ENCODE data around the gene CHCHD10. TPM values are rescaled to one million over a fixed set of nuclear protein-coding genes. Genes with fewer than 3 reads are reported as not detected.
A peak's percentile ranks its signal among the peaks of the same experiment; 100 is the strongest.

Gene CHCHD10
- total and polyA plus RNA-seq, 9 donors: 36.7 to 78.7 (median 49.6) TPM

DNA sequence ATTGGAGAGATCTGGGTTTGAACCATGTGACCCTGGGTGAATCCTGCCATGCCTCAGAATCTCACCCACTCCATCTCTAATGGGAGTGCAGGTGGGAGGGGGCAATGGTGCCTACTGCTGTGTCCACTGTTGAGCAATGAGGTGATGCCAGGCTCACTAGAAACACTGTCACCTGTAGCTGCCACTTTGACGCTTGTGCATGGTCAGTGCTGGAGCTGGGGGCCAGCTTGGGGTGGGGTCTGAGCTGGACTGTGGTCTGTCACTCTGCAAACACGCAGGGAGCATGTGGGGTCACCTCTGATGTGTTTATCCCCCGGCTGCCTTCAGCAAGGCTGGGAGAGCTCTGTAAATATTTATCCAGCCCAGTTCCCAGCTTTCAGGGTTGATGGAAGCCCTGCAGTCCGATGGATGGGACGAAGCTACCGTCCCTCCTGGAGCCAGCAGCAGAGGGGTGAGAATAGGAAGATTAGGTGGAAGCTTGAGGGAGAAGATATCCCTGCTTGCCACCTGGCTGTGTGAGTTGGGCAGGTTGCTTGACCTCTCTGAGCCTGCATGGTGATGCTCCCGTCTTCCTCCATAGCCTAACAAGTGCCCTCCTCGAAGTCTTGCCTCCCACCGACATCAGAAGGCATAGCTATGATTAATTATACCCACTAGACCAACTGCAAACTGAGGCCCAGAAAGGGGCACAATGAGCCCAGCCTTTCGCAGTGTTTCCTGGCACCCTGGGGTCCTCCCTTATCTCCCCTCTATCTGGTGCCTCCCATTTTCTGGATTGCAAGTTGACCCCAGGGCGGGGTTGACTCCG, 6.5 kb upstream of the CHCHD10 start:
- 63% methylated on average over 10 of the region's 12 CpGs for WGBS (ENCODE audit: insufficient coverage)
- H3K36me3 ChIP-seq (ENCODE audit: control insufficient read depth, insufficient read depth, low read length): no peaks in the 10 kb centered on the region

DNA sequence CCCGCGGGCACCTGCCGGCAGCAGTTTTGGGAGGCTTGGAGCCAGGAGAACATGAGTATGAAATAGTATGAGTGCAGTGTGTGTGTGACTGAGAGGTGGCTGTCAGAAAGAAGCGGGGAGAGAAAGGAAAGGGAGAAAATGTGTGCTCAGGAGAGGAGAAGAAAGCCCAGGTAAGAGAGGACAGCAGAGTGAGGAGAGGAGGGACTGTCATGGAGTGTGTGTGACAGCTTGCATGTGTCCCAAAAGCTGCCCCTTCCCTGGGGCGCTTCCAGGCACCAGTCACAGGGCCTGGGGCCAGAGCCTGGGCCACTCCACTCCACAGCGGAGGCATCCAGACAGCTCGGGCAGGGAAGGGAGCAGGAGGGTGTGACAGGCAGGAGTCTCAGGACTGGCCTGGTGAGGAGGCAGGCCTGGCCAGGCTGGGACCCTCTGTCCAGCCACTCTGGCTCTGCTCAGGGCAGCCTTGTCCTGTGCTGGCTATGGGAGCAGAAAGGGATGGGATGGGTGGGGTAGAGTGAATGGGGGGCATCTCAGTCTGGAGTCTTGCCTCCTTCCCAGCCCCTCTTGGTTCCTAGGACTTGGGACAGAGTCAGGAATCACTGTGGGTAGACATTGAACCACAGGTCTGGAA, 5.8 kb upstream of the CHCHD10 start:
- WGBS (ENCODE audit: insufficient coverage): 58% methylated on average over 7 of the region's 7 CpGs
- Histone ChIP-seq H3K4me1 (ENCODE audit: control insufficient read depth, insufficient read depth, low read length) (peaks cover 51% of the 10 kb centered on the region), H3K9me3 (replicated peaks; ENCODE audit: control insufficient read depth, low read depth, low read length) (no peaks in the 10 kb centered on the region), H3K4me3 (ENCODE audit: low read length) (peak overlapping the region; percentile 47), H3K36me3 (ENCODE audit: control insufficient read depth, insufficient read depth, low read length) (no peaks in the 10 kb centered on the region), H3K27me3 (ENCODE audit: control insufficient read depth, insufficient read depth, low read length) (peaks cover 6% of the 10 kb centered on the region), H3K27ac (ENCODE audit: low read length) (no peak overlapping the region)
- DNase-seq: no peak

More for the DNA sequence above, 6.5 kb upstream of the CHCHD10 start:
- H3K27me3 ChIP-seq (ENCODE audit: control insufficient read depth, insufficient read depth, low read length): peaks cover 6% of the 10 kb centered on the region
- H3K9me3 ChIP-seq (replicated peaks; ENCODE audit: control insufficient read depth, low read depth, low read length): no peaks in the 10 kb centered on the region
- no peak overlapping the region for H3K4me3 ChIP-seq (ENCODE audit: low read length)
- DNase-seq: no peak
- H3K4me1 ChIP-seq (ENCODE audit: control insufficient read depth, insufficient read depth, low read length): peaks cover 46% of the 10 kb centered on the region
- no peak overlapping the region for H3K27ac ChIP-seq (ENCODE audit: low read length)

DNA sequence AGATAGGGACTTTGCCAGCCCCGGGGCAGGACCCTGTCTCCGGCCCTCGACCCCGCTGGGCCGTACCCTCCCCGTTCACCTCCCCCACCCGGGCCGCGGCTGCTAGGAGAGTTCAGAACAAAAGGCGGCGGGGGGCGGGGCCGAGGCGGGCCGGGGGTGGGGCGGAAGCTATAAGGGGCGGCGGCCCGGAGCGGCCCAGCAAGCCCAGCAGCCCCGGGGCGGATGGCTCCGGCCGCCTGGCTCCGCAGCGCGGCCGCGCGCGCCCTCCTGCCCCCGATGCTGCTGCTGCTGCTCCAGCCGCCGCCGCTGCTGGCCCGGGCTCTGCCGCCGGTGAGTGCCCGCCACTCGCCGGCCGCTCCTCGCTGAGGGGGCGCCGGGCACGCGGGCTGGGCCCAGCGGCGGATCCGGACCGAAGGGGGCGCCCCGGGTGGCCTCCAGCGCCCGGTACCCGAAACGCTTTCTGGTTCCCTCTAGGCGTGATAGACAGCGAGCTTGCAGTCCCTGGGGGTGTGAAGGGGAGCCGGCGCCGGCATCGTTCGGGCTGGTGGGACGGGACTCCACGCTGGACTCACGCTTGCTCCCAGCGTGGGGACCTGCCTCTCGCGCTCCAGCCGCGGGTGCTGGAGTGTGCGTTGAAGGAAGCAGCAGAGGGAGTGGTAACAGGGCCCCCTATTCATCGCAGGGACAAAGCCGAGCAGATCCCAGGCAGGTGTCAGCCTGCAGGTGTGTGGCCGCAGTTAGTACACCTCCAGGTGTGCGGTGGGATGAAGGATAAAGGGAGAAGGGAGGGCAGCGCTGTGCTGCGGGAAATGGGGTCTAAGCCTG, 5.1 kb upstream of the CHCHD10 start, which contains the start of gene MMP11:
MMP11 (plus strand) TSS at position 201 of the 825 bp plus-strand sequence; CDS start at position 223, 22 bp downstream.
- Histone ChIP-seq H3K27me3 (ENCODE audit: control insufficient read depth, insufficient read depth, low read length) (peaks cover 6% of the 10 kb centered on the region), H3K36me3 (ENCODE audit: control insufficient read depth, insufficient read depth, low read length) (no peaks in the 10 kb centered on the region), H3K9me3 (replicated peaks; ENCODE audit: control insufficient read depth, low read depth, low read length) (no peaks in the 10 kb centered on the region), H3K27ac (ENCODE audit: low read length) (no peak within 1 kb of the TSS), H3K4me1 (ENCODE audit: control insufficient read depth, insufficient read depth, low read length) (peaks cover 54% of the 10 kb centered on the region), H3K4me3 (ENCODE audit: low read length) (peak within 1 kb of the TSS; percentile 47)
- DNase-seq: peak; percentile 66
- WGBS (ENCODE audit: insufficient coverage): 2% methylated on average over 76 of the region's 79 CpGs

DNA sequence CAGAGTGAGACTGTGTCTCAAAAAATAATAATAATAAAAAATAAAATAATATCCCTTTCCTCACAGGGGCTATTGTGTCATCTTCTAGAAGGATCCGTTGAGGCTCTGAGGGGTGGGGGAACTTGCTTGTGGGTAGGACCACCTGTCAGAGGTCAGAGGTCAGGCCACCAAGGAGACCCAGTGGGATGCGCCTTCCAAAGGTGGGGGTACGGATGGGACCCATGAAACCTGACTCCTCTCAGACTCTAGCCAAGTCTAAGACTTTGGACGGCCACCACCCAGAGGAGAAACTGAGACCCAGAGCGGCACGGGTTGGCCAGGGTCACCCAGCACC, 4.5 kb upstream of the CHCHD10 start:
- WGBS (ENCODE audit: insufficient coverage): 3% methylated on average over 3 of the region's 6 CpGs
- Histone ChIP-seq H3K36me3 (ENCODE audit: control insufficient read depth, insufficient read depth, low read length) (no peaks in the 10 kb centered on the region), H3K27ac (ENCODE audit: low read length) (no peak overlapping the region), H3K4me1 (ENCODE audit: control insufficient read depth, insufficient read depth, low read length) (peaks cover 51% of the 10 kb centered on the region), H3K4me3 (ENCODE audit: low read length) (peak overlapping the region; percentile 29), H3K27me3 (ENCODE audit: control insufficient read depth, insufficient read depth, low read length) (peaks cover 6% of the 10 kb centered on the region), H3K9me3 (replicated peaks; ENCODE audit: control insufficient read depth, low read depth, low read length) (no peaks in the 10 kb centered on the region)
- DNase-seq: peak; percentile 39

DNA sequence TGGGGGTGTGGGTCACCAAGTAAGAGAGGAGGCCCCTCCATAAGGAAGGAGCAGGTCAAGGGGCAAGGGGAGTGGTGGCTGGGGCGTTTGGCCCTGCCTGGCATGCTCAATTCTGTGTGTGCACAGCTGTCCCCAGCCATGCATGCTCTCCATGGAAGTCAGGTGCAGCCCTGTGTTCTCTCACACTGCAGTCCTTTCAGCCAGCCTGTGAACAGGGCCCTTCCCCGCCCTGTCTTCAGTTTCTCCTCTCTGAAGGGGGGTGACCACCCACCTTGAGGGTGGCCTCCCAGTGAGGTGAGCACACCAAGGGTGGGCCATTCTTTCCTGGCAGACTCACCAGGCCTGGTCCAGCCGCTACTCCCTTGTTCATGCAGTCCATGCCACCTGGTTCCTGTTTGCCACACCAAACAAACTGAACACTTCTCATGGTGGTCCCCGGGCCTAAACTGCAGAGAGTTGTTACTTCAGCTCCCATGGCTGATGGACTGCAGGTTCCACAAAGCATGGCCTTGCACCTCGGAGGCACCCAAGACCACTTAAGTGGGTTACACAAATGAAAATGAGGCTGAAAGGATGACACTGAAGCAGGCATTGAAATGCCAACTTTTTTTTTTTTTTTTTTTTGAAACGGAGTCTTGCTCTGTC, 1.7 kb upstream of the CHCHD10 start:
- H3K27me3 ChIP-seq (ENCODE audit: control insufficient read depth, insufficient read depth, low read length): peaks cover 6% of the 10 kb centered on the region
- WGBS (ENCODE audit: insufficient coverage): 67% methylated on average over 4 of the region's 6 CpGs
- peaks cover 12% of the 10 kb centered on the region for H3K36me3 ChIP-seq (ENCODE audit: control insufficient read depth, insufficient read depth, low read length)
- H3K4me1 ChIP-seq (ENCODE audit: control insufficient read depth, insufficient read depth, low read length): peaks cover 49% of the 10 kb centered on the region
- H3K4me3 ChIP-seq (ENCODE audit: low read length): no peak overlapping the region
- no peak for DNase-seq
- no peak overlapping the region for H3K27ac ChIP-seq (ENCODE audit: low read length)
- no peaks in the 10 kb centered on the region for H3K9me3 ChIP-seq (replicated peaks; ENCODE audit: control insufficient read depth, low read depth, low read length)

DNA sequence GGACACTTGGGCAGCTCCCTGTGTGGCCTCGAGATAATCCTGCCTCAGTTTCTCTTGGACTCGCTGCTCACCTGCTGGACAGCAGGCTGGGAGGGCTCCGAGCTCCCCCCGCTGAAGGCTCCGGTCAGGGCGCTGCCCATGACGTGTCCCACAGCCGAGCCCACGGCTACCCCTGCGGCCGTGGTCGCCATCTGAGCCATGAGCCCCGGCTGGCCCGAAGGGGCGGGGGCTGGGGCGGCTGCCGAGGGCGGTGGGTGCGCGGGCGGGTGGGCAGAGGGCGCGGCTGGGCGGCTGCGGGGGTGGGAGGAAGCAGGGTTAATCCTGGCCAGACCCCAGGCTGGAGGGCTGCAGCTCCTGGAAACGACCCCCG, 484 bp downstream of the CHCHD10 start:
- Histone ChIP-seq H3K9me3 (replicated peaks; ENCODE audit: control insufficient read depth, low read depth, low read length) (no peaks in the 10 kb centered on the region), H3K27me3 (ENCODE audit: control insufficient read depth, insufficient read depth, low read length) (peaks cover under 1% of the 10 kb centered on the region), H3K4me3 (ENCODE audit: low read length) (peak overlapping the region; percentile 82), H3K4me1 (ENCODE audit: control insufficient read depth, insufficient read depth, low read length) (peaks cover 47% of the 10 kb centered on the region), H3K27ac (ENCODE audit: low read length) (no peak overlapping the region), H3K36me3 (ENCODE audit: control insufficient read depth, insufficient read depth, low read length) (peaks cover 12% of the 10 kb centered on the region)
- no peak for DNase-seq
- 6% methylated on average over 20 of the region's 27 CpGs for WGBS (ENCODE audit: insufficient coverage)

DNA sequence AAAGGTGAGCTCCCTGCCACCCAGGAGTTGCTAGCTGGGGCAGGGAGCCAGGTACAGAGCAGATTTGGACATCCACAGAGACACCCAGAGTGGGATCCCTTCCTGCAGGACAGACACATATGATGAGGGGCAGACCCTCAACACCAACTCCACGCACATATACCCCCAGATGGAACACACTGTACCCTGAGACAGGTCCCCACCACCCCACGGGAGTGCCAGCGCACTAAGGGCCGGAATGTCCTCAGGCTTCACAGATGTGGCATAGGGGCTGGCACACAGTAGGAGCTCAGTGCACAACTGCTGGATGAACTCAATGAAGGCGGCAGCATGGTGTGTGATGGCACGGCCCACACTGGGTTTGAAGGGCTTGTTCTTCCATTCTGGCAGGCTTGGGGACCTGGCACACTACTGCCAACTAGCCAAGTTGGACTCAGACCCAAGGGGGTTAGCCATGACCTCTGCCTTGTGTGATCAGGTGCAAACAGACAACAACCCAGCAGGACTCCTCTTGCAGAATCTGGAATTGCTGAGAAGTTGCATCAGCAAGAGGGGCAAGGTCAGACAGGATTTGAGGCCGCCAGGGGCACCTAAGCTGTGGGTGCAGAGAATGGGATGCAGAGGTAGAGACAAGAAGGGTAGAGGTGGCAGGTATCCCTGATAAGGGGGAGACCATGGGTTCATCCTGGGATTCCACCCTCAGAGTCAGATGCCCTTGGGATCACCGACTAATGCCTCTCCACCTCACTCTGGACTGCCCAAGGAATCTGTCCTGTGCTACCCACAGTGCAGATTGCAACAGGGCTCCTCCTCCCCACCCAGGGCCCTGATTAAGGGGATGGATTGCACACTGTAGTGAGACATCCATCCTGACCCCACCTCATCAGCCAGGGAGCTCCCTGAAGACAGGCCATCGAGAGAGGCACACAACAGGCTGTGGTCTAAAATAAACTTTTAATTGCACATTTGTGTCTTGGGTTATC, 2.6 kb downstream of the CHCHD10 start:
- Histone ChIP-seq H3K27me3 (ENCODE audit: control insufficient read depth, insufficient read depth, low read length) (no peaks in the 10 kb centered on the region), H3K27ac (ENCODE audit: low read length) (no peak overlapping the region), H3K4me3 (ENCODE audit: low read length) (no peak overlapping the region), H3K4me1 (ENCODE audit: control insufficient read depth, insufficient read depth, low read length) (peaks cover 43% of the 10 kb centered on the region), H3K9me3 (replicated peaks; ENCODE audit: control insufficient read depth, low read depth, low read length) (no peaks in the 10 kb centered on the region), H3K36me3 (ENCODE audit: control insufficient read depth, insufficient read depth, low read length) (peaks cover 12% of the 10 kb centered on the region)
- WGBS (ENCODE audit: insufficient coverage): 92% methylated on average over 6 of the region's 9 CpGs
- no peak for DNase-seq

DNA sequence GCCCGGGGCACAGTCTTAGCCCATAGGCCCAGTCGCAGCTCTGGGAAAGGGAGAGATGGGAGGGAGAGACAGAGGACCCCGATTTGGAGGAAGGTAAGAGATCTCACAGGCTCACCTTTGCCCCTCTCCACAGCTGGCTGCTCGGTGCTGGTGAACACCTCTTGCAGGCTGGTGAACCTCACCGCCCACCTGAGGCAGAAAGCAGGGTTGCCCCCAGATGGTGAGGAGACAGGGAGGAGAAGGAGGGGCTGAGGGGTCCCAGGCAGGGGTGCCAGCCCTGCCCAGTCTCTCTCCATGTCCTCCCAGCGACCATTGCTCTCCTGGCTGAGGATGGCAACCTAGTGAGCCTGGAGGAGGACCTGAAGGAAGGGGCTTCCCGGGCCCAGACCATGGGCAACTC, 3.8 kb downstream of the CHCHD10 start:
- Histone ChIP-seq H3K27me3 (ENCODE audit: control insufficient read depth, insufficient read depth, low read length) (no peaks in the 10 kb centered on the region), H3K4me3 (ENCODE audit: low read length) (no peak overlapping the region), H3K4me1 (ENCODE audit: control insufficient read depth, insufficient read depth, low read length) (peaks cover 37% of the 10 kb centered on the region), H3K9me3 (replicated peaks; ENCODE audit: control insufficient read depth, low read depth, low read length) (no peaks in the 10 kb centered on the region), H3K36me3 (ENCODE audit: control insufficient read depth, insufficient read depth, low read length) (peaks cover 12% of the 10 kb centered on the region), H3K27ac (ENCODE audit: low read length) (no peak overlapping the region)
- no peak for DNase-seq
- WGBS (ENCODE audit: insufficient coverage): 92% methylated on average over 2 of the region's 7 CpGs

DNA sequence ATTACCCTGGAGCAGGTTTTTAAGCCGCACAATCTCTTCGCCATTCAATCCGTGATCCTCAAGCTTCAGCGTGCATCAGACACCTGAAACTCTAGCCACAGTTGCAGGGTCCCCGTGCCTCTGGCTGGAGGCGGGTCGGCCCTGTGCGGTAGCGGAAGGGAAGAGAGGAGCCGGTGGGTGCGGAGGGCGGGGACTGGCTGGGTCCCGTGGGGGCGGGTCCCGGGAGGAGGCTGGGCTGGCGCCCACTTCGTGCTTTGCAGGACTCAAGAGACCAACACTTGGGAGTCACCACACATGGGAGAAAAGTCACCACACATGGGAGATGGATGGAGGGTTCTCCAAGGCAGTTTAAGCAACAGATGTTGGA, 4.2 kb downstream of the CHCHD10 start:
- DNase-seq: no peak

More for the DNA sequence above, 4.2 kb downstream of the CHCHD10 start:
- H3K9me3 ChIP-seq (replicated peaks; ENCODE audit: control insufficient read depth, low read depth, low read length): no peaks in the 10 kb centered on the region
- H3K27me3 ChIP-seq (ENCODE audit: control insufficient read depth, insufficient read depth, low read length): no peaks in the 10 kb centered on the region
- H3K36me3 ChIP-seq (ENCODE audit: control insufficient read depth, insufficient read depth, low read length): peaks cover 12% of the 10 kb centered on the region
- peaks cover 33% of the 10 kb centered on the region for H3K4me1 ChIP-seq (ENCODE audit: control insufficient read depth, insufficient read depth, low read length)
- no peak overlapping the region for H3K27ac ChIP-seq (ENCODE audit: low read length)
- no peak overlapping the region for H3K4me3 ChIP-seq (ENCODE audit: low read length)
- WGBS (ENCODE audit: insufficient coverage): 6% methylated on average over 14 of the region's 17 CpGs
